Hepatocyte (in vitro differentiated cells): ENCODE results near the gene PTPRR. TPM values are rescaled to one million over a fixed set of nuclear protein-coding genes. Genes with fewer than 3 reads are reported as not detected.

Experiments used
- DNase-seq: peaks from one replicate; pipeline ENCODE4 v3.0.0-alpha.2; 2016; ENCODE audit warnings: low spot score
- H2AFZ ChIP-seq: fragments of 200-600 bp; sonication (generic); 2 replicates; pipeline ENCODE4 v1.6.0; 2016; ENCODE audit warnings: antibody characterized with exemption, mild to moderate bottlenecking
- H3K27ac ChIP-seq: fragments of 200-600 bp; sonication (generic); 2 replicates; pipeline ENCODE4 v1.5.1; 2016; ENCODE audit warnings: mild to moderate bottlenecking
- H3K27me3 ChIP-seq: fragments of 200-600 bp; sonication (generic); 2 replicates; pipeline ENCODE4 v1.6.1; 2016
- H3K36me3 ChIP-seq: fragments of 200-600 bp; sonication (generic); replicated peaks from 2 replicates; pipeline ENCODE4 v1.5.1; 2016; ENCODE audit warnings: low read depth; ENCODE audit not compliant: insufficient read depth
- H3K4me1 ChIP-seq: fragments of 200-600 bp; sonication (generic); 2 replicates; pipeline ENCODE4 v1.5.1; 2016; ENCODE audit warnings: mild to moderate bottlenecking, moderate library complexity; ENCODE audit not compliant: insufficient read depth
- H3K4me2 ChIP-seq: fragments of 200-600 bp; sonication (generic); 2 replicates; pipeline ENCODE4 v1.6.0; 2016
- H3K4me3 ChIP-seq: fragments of 200-600 bp; sonication (generic); 2 replicates; pipeline ENCODE4 v1.5.1; 2016; ENCODE audit warnings: mild to moderate bottlenecking
- H3K79me2 ChIP-seq: fragments of 200-600 bp; sonication (generic); 2 replicates; pipeline ENCODE4 v1.6.0; 2017; ENCODE audit warnings: mild to moderate bottlenecking
- H3K9me2 ChIP-seq: fragments of 200-600 bp; sonication (generic); replicated peaks from 2 replicates; pipeline ENCODE4 v1.6.0; 2017; ENCODE audit warnings: mild to moderate bottlenecking; ENCODE audit not compliant: insufficient read depth
- H3K9me3 ChIP-seq: fragments of 200-600 bp; sonication (generic); 2 replicates; pipeline ENCODE4 v1.5.1; 2016; ENCODE audit warnings: low read depth, mild to moderate bottlenecking
- H4K20me1 ChIP-seq: fragments of 200-600 bp; sonication (generic); 2 replicates; pipeline ENCODE4 v1.6.0; 2016; ENCODE audit warnings: mild to moderate bottlenecking; ENCODE audit not compliant: insufficient read depth, poor library complexity, severe bottlenecking
- CTCF ChIP-seq: fragments of 200-600 bp; sonication (generic); IDR thresholded peaks from 2 replicates; pipeline ENCODE4 v1.5.1; 2016; ENCODE audit warnings: antibody characterized with exemption, mild to moderate bottlenecking; ENCODE audit not compliant: poor library complexity
- EZH2 ChIP-seq: fragments of 200-600 bp; sonication (generic); IDR thresholded peaks from 2 replicates; pipeline ENCODE4 v1.6.1; 2016; ENCODE audit warnings: antibody characterized with exemption, mild to moderate bottlenecking, borderline replicate concordance
- EZH2phosphoT487 ChIP-seq: fragments of 200-600 bp; sonication (generic); IDR thresholded peaks from one replicate; pipeline ENCODE4 v1.6.1; 2018; ENCODE audit warnings: antibody characterized with exemption, mild to moderate bottlenecking, low read depth, moderate library complexity; ENCODE audit not compliant: unreplicated experiment, severe bottlenecking
- WGBS: methylation state at CpG from one replicate; pipeline ENCODE4 v1.1.6; 2016; ENCODE audit warnings: low lambda C conversion rate; ENCODE audit errors: missing lambda C conversion rate; 5-methylcytosine and 5-hydroxymethylcytosine counted together
- polyA plus RNA-seq: library from polyadenylated mRNA; unstranded; fragments of >200 nt; fragmentation: Nextera tagmentation; extraction: Ambion mirVana; gene quantifications from 2 replicates; pipeline ENCODE4 v1.2.1, GENCODE V29; 2016
- total RNA-seq: library from RNA; depleted of rRNA; stranded (reverse); fragments of >200 nt; gene quantifications from 2 replicates; pipeline ENCODE4 v1.2.3, GENCODE V29; 2014

Gene PTPRR
- total and polyA plus RNA-seq, 2 experiments from 2014 or later: 1.9 to 4.8 TPM

- H3K4me1 ChIP-seq: no peaks in the 10 kb centered on the region
- H2AFZ ChIP-seq: no peak overlapping the region
- no peak overlapping the region for H3K4me2 ChIP-seq
- H3K36me3 ChIP-seq: no peaks in the 10 kb centered on the region
- H3K4me3 ChIP-seq: no peak overlapping the region
- no peaks in the 10 kb centered on the region for H3K27me3 ChIP-seq
- H3K9me3 ChIP-seq: no peaks in the 10 kb centered on the region
- no peak overlapping the region for H3K27ac ChIP-seq
- WGBS: 92% methylated on average over 2 of the region's 2 CpGs
- H4K20me1 ChIP-seq: no peaks in the 10 kb centered on the region
- DNase-seq: no peak
- H3K9me2 ChIP-seq: no peaks in the 10 kb centered on the region
- no peak for TF ChIP-seq CTCF
- TF ChIP-seq EZH2phosphoT487: no peak
- no peak for TF ChIP-seq EZH2
- no peaks in the 10 kb centered on the region for H3K79me2 ChIP-seq
Measured at GRCh38 chr12:70763666-70764065, 156.9 kb downstream of the PTPRR start.

- H3K4me3 ChIP-seq: no peak overlapping the region
- H3K9me3 ChIP-seq: no peaks in the 10 kb centered on the region
- no peak for DNase-seq
- 63% methylated on average over 2 of the region's 2 CpGs for WGBS
- H3K4me2 ChIP-seq: no peak overlapping the region
- H3K79me2 ChIP-seq: no peaks in the 10 kb centered on the region
- no peak overlapping the region for H2AFZ ChIP-seq
- H4K20me1 ChIP-seq: no peaks in the 10 kb centered on the region
- no peak for TF ChIP-seq CTCF
- no peak for TF ChIP-seq EZH2
- TF ChIP-seq EZH2phosphoT487: no peak
- H3K9me2 ChIP-seq: no peaks in the 10 kb centered on the region
- no peak overlapping the region for H3K27ac ChIP-seq
- peaks cover 5% of the 10 kb centered on the region for H3K4me1 ChIP-seq
- H3K36me3 ChIP-seq: no peaks in the 10 kb centered on the region
- no peaks in the 10 kb centered on the region for H3K27me3 ChIP-seq
Measured at GRCh38 chr12:70762000-70762399, 158.5 kb downstream of the PTPRR start.

- Histone ChIP-seq H3K79me2 (no peaks in the 10 kb centered on the region), H3K27me3 (no peaks in the 10 kb centered on the region), H3K9me2 (no peaks in the 10 kb centered on the region), H3K27ac (no peak overlapping the region), H3K4me3 (no peak overlapping the region), H3K4me1 (peaks cover 15% of the 10 kb centered on the region), H4K20me1 (no peaks in the 10 kb centered on the region), H2AFZ (no peak overlapping the region), H3K9me3 (no peaks in the 10 kb centered on the region), H3K36me3 (no peaks in the 10 kb centered on the region), H3K4me2 (no peak overlapping the region)
- TF ChIP-seq EZH2phosphoT487: no peak
- TF ChIP-seq CTCF: no peak
- no peak for TF ChIP-seq EZH2
- DNase-seq: no peak
- WGBS: 93% methylated on average over 12 of the region's 12 CpGs
Measured at GRCh38 chr12:70759161-70759918, 161.2 kb downstream of the PTPRR start.

- H3K4me3 ChIP-seq: no peak overlapping the region
- no peaks in the 10 kb centered on the region for H3K9me3 ChIP-seq
- peak overlapping the region; percentile 4 for H2AFZ ChIP-seq
- no peak for DNase-seq
- 87% methylated on average over 5 of the region's 5 CpGs for WGBS
- H3K79me2 ChIP-seq: no peaks in the 10 kb centered on the region
- peaks cover 15% of the 10 kb centered on the region for H3K4me1 ChIP-seq
- H3K36me3 ChIP-seq: no peaks in the 10 kb centered on the region
- no peaks in the 10 kb centered on the region for H3K27me3 ChIP-seq
- no peaks in the 10 kb centered on the region for H3K9me2 ChIP-seq
- H4K20me1 ChIP-seq: no peaks in the 10 kb centered on the region
- no peak overlapping the region for H3K27ac ChIP-seq
- TF ChIP-seq EZH2 (no peak), CTCF (no peak)
- no peak overlapping the region for H3K4me2 ChIP-seq
Measured at GRCh38 chr12:70758494-70758845, 162.1 kb downstream of the PTPRR start.
